ENCODE results near the gene FGFBP2.

DNA sequence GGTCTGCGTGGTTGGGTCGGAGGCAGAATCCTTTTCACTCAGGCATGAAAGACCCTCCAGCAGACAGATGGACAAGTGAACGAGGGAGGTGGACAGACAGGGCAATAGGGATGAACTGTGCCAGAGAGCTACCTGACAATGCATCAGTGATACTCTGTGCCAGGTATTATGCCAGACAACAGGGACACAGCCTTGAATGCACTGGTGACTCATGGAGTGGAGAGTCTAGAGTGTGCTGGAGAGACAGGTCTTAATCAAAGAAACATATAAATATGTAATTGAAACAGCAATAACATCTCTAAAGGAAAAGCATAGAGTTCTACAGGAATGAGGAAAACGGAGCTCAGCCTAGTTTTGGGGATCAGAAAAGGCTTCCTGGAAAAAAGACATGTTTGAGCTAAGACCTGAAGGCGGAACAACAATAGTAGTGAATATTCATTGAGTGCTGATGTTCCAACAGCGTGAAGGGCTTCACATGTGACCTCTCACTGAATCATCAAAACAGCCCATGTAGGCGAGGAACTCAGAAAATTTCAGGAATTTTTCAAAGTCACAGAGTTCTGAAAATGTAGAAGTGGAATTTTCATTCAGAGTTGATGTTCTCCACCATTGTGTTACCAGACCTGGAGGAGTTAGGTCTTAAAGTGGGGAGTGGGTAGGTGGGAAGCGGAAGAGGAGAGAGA lies 20.0 kb upstream of the FGFBP2 start:
- TF ChIP-seq, protein P1, sequence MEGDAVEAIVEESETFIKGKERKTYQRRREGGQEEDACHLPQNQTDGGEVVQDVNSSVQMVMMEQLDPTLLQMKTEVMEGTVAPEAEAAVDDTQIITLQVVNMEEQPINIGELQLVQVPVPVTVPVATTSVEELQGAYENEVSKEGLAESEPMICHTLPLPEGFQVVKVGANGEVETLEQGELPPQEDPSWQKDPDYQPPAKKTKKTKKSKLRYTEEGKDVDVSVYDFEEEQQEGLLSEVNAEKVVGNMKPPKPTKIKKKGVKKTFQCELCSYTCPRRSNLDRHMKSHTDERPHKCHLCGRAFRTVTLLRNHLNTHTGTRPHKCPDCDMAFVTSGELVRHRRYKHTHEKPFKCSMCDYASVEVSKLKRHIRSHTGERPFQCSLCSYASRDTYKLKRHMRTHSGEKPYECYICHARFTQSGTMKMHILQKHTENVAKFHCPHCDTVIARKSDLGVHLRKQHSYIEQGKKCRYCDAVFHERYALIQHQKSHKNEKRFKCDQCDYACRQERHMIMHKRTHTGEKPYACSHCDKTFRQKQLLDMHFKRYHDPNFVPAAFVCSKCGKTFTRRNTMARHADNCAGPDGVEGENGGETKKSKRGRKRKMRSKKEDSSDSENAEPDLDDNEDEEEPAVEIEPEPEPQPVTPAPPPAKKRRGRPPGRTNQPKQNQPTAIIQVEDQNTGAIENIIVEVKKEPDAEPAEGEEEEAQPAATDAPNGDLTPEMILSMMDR (conservative IDR thresholded peaks at IDR 0.05; ENCODE audit: low read length) = no peak
- no peak for TF ChIP-seq EZH2phosphoT487 (IDR thresholded peaks at IDR 0.05; ENCODE audit: borderline replicate concordance)

All from Loucy (cell line).